Renal pelvis (tissue), 4 donors: ENCODE measurements around the gene TTBK1. TPM values are rescaled to one million over a fixed set of nuclear protein-coding genes. Genes with fewer than 3 reads are reported as not detected.

Experiments used
- DNase-seq: peaks from one replicate; pipeline ENCODE4 v3.0.0-alpha.2; 2013
- polyA plus RNA-seq, 3 donors: library from polyadenylated mRNA; unstranded; fragments of 120-200 nt; gene quantifications; one replicate each; pipeline ENCODE4 v1.2.1, GENCODE V29; 2013; ENCODE audit not compliant: insufficient read length in 3 of 3

TTBK1 gene
- polyA plus RNA-seq, 3 donors, result 0.36 to 0.47 (median 0.43) TPM

DNA sequence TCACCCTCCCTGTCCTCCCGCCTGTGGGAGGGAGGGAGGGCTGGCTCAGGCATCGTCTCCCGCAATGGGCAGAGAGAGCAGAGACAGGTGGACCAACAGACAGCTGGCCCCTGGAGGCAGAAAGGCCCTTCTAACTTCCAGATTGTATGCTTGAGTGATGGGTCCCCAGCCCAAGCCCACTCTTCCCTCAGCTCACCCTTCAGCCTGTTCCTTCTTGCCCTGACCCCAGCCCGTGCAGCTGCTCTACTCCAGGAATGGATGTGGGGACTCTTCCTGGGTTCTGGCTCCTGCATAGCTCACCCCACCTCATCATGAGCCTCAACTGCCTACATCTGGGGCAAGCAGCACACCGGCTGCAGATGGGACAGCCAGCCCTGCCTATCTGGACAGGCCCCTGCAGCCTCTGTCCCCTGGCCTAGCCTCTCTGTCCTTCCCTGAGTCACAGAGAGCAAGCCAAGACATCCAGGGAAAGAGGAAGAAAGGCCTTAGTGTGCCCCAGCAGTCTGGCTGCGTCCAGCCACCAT lies 43.2 kb downstream of the TTBK1 start:
- no peak for DNase-seq

GRCh38 chr6:43286980-43287716 lies 43.9 kb downstream of the TTBK1 start:
- no peak for DNase-seq

DNA sequence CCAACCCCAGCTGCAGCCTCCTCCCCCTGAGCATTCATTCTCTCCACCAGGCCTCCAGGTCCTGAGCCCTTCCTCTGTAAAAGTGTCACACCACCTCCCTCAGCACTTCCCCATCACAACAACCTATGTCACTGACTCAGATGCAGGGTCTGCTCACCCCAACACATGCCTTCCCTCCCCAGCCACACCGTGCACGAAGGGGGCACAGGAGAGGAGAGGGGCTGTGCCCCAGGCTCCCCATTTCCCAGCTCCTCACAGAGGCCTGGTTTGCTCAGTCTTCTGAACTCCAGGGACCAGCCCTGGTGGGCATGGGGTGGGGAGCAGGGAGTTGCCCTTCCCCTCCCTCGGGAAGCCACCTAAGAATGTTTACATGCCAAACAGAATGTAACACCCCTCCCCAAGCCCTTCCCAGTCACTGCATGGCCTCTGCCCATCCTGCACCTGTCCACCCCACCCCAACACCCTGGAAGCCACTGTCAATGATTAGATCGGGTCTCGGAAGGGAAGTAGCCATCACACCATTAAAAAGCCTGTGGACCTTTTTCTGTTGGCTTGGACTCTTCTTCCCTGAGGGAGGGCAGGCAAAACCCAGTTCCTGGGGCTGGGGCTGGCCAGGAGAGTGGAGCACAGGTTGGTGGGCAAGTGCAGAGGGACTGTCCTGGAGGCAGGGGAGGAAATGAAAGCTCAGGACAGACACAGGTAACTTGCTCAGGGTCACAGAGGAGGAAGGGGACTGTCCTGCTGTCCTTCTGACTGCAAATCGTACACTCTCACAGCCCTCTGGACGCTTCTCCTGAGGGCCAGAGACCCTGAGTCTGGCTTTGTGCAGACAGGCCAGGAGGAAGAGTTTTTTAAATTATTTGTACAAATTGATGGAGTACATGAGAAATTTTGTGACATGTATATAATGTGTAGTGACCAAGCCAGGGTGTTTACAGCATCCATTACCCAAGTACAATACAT lies 44.7 kb downstream of the TTBK1 start:
- no peak for DNase-seq

DNA sequence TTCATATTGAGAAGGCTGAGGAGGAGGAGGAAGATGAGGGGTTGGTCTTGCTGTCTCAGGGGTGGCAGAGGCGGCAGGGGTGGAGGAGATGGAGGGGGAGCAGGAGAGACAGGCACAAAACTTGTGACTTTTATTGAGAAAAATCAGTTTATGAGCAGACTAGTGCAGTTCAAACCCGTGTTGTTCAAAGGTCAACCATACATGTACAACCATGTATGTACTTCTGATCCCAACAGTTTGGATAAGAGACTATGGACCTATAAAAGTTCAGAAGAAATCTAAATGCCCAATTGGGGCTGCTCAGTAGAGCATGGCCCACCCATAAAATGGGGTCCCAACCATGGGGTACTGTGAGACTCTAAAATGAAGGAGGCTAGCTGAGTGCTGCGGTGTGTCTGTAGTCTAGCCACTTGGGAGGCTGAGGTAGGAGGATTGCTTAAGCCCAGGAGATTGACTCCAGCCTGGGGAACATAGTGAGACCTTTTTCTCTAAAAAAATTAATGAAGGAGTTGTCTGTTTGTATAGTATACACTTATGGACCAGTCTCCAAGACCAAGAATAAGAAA lies 47.1 kb downstream of the TTBK1 start:
- DNase-seq, result no peak

- no peak for DNase-seq
These were observed 47.6 kb downstream of the TTBK1 start for GRCh38 chr6:43290905-43291355.

GRCh38 chr6:43291708-43292107 lies 48.4 kb downstream of the TTBK1 start:
- no peak for DNase-seq

DNA sequence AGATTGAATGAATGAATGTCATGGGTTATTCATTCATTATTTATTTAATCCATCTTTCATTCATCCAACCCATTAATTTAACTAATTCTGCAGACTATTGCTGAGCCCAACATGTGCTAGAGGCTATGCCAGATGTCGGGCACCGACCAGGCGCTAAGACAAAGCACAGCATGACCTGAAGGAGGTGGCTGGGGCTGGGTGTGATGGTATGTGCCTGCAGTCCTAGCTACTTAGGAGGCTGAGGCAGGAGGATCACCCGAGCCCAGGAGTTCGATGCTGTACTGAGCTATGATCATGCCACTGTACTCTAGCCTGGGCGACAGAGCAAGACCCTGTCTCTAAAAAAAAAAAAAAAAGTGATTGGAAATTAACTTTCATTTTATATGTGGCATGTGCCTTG lies 49.1 kb downstream of the TTBK1 start:
- no peak for DNase-seq

GRCh38 chr6:43292763-43293318 lies 49.6 kb downstream of the TTBK1 start:
- DNase-seq, result no peak

DNA sequence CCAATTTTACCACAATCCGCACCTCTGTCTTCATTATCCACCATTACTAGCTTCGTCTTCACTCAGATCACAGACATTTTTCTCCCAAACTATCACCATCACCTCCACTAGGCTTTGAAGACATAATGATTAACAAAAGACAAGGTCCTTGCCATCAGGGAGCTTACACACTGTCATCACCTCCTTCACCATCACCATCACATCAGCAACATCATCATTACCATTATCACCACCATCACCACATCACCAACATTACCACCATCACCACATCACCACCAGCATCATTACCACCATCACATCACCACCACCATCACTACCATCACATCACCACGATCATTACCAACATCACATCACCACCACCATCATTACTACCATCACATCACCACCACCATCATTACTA lies 50.4 kb downstream of the TTBK1 start:
- no peak for DNase-seq

DNA sequence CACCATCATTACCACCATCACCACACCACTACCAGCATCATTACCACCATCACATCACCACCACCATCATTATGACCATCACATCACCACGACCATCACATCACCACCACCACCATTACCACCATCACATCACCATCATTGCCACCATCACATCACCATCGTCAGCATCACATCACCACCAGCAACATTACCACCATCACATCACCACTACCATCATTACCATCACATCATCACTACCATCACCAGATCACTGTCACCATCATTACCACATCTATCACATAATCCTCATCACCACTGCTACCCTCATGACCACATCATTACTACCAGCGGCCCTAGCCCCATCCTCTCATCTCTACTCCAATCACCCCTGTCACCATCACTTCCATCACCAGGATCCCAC lies 51.3 kb downstream of the TTBK1 start:
- no peak for DNase-seq

- DNase-seq, result no peak
These were observed 52.2 kb downstream of the TTBK1 start for GRCh38 chr6:43295456-43295855.

GRCh38 chr6:43296780-43297497 lies 53.7 kb downstream of the TTBK1 start:
- DNase-seq, result no peak

DNA sequence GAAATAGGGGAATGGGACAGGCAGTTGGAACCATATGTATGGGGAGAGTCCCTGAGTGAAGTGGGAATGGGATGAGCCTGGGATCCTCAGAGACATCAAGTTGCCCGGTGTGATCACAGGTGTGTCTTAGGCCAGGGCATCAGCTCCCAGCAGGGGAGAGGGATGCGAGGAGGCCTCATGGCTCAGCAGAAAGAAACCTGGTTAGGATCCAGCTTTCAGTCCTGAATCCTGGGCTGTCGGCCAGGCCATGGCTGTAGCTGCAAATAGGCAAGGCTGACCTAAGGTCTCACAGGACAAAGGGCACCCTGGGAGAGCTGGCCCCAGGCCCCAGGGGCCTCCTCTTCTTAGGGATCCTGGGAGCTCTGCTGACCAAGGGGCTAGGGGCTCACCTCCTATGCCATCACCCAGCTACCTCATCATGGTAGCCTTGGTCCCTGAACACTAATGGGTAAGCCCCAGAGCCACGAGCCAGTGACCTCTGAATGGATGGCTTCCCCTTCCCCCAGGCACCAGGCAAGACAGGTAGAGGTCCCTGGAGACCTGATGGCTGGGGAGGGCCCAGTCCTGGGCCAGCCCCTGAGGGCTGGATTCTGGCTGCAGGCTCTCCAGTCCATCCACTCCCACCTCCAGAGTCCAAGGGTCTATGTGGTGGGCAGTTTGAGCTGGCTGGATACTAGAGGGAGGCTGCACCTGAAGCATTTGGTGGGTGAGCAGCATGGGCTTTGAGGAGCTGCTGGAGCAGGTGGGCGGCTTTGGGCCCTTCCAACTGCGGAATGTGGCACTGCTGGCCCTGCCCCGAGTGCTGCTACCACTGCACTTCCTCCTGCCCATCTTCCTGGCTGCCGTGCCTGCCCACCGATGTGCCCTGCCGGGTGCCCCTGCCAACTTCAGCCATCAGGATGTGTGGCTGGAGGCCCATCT lies 54.6 kb downstream of the TTBK1 start, which contains the start of gene SLC22A7:
Gene SLC22A7, plus strand, starts transcription at position 617 of the 921 bp plus-strand sequence. Its CDS starts 99 bp downstream, at position 716.
- no peak for DNase-seq

GRCh38 chr6:43298565-43299337 lies 55.5 kb downstream of the TTBK1 start:
- DNase-seq, result no peak

GRCh38 chr6:43299338-43300293 lies 56.3 kb downstream of the TTBK1 start:
- DNase-seq, result no peak

GRCh38 chr6:43301081-43301870 lies 58.0 kb downstream of the TTBK1 start:
- DNase-seq, result no peak

- no peak for DNase-seq
These were observed 58.8 kb downstream of the TTBK1 start for GRCh38 chr6:43302126-43302525.
